ACHN (cell line): ENCODE measurements around the gene MLC1.

Experiments
- DNase-seq: peaks from one replicate; pipeline ENCODE4 v3.0.0-alpha.2; 2015
- in situ Hi-C: cut with HindIII; loops from 2 replicates; pipeline ENCODE4 v1.10.0; 2017; ENCODE audit warnings: low sequenced_read_pairs, low pct_ligation_motif_present, low pct_unique_long_range_greater_than_20kb

MLC1 gene

GRCh38 chr22:50046481-50047245 lies 38.6 kb downstream of the MLC1 start:
- in situ Hi-C loops, result no loop called here
- DNase-seq, result no peak

- in situ Hi-C loops, result no loop called here
Measured at GRCh38 chr22:50046019-50046415, 39.2 kb downstream of the MLC1 start.

GRCh38 chr22:50045211-50046018 lies 39.8 kb downstream of the MLC1 start:
- in situ Hi-C loops, result no loop called here
- no peak for DNase-seq

More at GRCh38 chr22:50046019-50046415, 39.2 kb downstream of the MLC1 start:
- no peak for DNase-seq

DNA sequence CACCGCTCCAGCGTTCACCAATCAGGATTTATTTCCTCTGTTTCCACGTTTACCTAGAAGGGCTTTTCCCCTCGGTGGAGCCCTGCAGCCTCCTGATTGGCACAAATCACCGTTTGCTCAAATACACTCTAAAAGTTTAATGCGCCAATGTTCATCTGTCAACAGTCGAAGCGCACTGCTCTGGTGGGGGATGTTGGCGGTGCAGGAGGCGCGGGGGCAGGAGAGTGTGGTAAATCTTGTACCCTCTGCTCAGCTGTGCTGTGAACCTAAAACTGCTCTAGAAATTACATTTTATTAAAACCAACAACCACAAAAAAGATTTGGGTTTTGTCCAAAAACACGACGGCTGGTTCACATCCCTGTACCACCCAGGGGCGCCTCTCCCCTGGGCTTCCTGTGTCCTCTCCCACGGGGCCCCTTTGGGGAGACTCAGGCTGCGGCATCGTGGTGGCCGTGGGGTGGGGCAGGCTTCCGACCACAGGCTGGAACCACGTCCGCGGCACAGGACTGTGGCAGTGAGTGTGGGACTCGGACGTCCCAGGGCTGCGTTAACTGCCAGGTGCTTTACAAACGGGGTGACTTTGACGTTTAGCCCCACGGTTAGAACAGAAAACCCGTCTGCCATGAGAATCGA lies 40.6 kb downstream of the MLC1 start:
- DNase-seq, result no peak
- in situ Hi-C loops, result no loop called here

DNA sequence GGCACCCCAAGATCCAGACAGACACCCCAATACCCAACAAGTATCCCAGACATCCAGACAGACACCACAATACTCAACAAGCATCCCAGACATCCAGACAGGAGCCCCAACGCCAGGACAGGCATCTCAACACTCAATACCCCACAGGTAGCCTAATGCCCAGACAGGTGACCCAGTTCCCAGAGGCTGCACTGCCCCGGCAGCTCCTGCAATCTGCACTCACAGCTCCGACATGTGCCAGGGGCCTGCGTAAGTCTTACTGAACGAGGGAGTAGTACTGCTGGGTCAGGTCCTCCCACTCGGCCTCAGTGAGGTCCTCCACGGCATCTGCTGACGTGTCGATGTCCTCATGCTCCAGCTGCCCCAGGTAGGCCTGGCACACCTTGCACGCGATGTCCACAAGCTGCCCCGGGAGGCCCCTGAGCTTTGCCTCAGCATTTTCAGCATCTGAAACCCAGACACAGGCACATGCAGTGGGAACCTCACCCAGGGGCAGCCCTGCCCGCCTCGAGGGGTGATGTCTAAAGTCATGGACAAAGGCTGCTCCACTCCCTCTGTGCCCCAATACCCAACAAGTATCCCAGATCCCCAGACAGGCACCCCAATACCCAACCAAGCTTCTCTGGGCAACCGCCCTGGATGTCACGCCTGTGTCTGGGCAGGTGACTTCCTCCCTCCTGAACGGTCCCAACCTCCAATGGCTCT lies 43.7 kb downstream of the MLC1 start:
- in situ Hi-C loops, result no loop called here
- no peak for DNase-seq

DNA sequence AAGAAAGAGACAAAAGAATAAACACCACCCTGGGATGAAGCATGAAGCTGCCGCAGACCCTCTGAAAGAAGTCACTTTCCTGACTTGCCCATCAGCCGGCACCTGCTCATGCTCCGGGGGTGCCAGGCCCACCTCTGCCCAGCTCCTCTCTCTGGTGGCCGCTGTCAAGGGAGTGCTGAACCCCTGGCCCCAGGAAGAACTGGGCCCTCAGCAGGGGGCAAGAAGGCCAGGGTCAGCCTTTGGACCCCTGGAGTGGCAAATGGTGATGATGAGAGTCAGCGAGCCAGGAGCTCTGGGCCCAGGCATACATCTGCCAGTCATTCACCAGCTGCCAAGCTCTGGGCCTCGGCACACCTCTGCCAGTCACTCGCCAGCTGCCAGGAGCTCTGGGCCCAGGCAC lies 44.5 kb downstream of the MLC1 start:
- in situ Hi-C loops, result no loop called here
- DNase-seq, result no peak

DNA sequence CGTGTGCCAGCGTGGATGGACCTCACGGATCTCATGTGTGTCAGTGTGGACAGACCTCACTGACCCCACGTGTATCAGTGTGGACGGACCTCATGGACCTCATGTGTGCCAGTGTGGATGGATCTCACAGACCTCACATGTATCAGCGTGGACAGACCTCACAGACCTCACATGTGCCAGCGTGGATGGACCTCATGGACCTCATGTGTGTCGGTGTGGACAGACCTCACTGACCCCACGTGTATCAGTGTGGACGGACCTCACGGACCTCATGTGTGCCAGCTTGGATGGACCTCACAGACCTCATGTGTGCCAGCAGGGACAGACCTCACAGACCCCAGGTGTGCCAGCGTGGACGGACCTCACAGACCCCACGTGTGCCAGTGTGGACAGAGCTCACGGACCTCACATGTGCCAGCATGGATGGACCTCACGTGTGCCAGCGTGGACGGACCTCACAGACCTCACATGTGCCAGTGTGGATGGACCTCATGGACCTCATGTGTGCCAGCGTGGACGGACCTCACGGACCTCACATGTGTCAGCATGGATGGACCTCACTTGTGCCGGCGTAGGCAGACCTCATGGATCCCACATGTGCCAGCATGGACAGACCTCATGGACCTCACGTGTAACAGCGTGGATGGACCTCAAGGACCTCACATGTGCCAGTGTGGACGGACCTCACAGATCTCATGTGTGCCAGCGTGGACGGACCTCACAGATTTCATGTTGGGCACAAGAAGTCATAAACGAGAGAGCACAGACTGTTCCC lies 45.4 kb downstream of the MLC1 start:
- in situ Hi-C loops, result no loop called here

DNA sequence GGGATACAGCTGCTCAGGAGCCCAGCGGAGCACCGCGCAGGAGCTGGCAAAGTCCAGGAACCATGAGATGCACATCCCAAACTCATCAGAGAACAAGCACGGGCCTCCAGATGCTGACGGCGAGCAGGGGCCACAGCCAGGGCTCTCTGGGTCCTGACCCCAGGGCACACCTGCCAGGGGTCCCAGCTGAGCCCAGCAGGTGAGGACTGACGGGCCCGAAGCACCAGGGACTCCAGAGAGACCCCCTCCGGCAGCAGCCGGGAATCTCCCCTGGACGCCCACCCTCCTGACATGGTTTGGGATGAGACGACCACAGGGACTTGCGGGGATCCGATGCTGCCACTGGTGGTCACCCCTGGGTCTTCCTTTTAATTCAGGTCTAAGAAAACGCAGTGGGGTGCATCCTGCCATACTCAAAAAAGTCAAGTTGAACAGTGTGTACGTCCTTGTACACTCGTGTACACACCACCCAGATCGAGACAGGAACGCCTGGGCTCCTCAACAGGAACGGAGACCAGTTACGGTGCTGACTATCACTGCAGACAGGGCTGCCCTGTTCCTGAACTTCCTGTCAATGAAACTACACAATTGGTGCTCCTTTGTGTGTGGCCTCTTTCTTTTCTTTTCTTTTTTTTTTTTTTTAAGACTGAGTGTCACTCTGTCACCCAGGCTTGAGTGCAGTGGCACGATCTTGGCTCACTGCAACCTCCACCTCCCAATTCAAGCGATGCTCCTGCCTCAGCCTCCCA lies 49.1 kb downstream of the MLC1 start:
- DNase-seq, result no peak
- in situ Hi-C loops, result no loop called here

More for the DNA sequence above, 45.4 kb downstream of the MLC1 start:
- no peak for DNase-seq

- in situ Hi-C loops, result no loop called here
- no peak for DNase-seq
Measured at GRCh38 chr22:50035131-50035881, 49.9 kb downstream of the MLC1 start.

DNA sequence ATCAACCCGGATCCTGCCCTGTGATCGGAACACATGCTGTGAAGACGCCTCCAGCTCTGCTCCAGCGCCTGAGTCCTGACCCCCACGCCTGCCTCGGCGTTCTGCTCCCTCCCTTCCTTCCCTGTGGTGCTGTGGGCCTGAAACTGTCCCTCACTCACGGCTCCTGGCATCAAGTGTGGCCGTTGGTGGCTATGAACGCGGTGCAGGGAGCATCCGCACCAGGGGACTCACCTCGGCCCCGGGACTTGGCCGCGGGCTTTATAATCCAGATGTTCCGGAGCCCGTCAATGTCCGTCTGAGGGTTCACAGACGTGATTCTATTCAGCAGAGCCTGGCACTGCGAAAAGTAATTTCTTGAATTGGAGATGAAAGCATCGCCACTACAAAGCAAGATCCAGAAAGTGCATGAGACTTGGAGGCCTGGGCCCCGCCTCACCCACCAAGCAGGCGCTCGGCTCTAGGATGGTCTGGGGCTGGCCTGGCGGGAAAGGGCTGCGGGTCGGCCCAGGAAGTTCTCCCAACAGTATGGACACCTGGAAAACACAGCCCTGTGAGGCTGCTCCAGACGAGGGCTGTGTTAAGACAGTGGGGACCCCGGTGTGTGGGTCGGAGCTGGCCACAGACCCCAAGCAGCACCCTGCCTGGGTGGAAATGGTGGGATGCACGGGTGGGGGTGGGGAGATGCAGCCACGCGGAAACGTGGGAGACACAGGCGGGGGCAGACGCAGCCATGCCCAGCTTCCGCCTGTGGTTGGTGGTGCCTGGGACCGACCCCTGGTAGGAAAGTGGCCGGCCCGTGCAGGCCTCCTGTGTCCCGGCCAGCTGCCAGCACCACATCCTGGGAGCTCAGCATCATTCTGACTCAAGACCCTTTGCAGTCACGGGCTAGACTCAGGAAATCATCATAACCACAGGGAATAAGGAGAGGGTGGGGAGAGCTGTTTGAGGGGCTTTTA lies 50.8 kb downstream of the MLC1 start:
- no peak for DNase-seq
- in situ Hi-C loops, result no loop called here

GRCh38 chr22:50032941-50033601 lies 52.2 kb downstream of the MLC1 start:
- no peak for DNase-seq
- in situ Hi-C loops, result no loop called here

- DNase-seq, result no peak
- in situ Hi-C loops, result no loop called here
Measured at GRCh38 chr22:50032109-50032871, 52.9 kb downstream of the MLC1 start.

DNA sequence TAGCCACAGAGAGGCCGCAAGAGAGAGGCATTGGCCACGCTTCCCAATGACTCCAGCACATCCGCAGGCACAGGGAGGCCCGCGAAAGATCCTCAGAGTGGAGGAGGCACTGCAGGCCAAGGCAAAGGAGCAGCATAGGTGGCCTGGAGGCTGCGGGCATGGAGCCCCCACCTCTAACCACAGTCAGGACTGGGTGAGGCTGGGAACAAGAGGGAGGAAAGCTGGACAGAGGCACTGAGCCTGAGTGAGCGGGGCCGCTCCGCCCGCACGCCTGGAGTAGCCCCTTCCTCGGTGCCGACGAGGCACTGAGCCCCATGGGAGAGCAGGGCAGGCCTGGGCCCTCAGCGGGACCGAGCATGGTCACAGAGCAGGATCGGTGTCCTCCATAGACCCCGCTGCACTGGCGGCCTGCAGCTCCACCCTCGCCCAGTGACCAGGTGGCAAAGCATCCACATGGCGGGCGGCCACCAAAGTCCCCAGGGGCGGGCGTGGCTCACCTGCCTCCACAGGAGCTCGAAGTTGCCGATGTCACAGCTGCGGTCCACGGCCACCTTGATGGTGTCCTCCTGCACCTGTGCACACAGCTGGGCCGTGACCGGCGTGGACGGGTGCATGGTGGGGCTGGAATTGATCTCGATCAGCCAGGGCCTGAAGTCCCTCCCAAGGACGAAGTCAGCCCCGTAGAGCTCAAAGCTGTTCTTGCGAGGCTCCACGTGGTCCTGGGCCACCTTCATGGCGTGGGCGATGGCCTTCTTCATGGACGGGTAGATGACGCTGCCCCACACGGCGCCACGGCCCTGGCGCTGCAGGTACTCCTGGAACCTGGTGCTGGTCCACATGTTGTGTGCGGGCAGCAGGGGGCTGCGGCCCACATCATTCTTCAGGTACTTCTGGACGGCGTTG lies 53.8 kb downstream of the MLC1 start:
- DNase-seq, result no peak
- in situ Hi-C loops, result no loop called here
